ENCODE measurements around the gene FRMD3. TPM values are rescaled to one million over a fixed set of nuclear protein-coding genes. Genes with fewer than 3 reads are reported as not detected.

FRMD3 gene
- total RNA-seq (under 1 TPM; 0.62 to 0.68 TPM), polyA plus RNA-seq (0.35 TPM)

DNA sequence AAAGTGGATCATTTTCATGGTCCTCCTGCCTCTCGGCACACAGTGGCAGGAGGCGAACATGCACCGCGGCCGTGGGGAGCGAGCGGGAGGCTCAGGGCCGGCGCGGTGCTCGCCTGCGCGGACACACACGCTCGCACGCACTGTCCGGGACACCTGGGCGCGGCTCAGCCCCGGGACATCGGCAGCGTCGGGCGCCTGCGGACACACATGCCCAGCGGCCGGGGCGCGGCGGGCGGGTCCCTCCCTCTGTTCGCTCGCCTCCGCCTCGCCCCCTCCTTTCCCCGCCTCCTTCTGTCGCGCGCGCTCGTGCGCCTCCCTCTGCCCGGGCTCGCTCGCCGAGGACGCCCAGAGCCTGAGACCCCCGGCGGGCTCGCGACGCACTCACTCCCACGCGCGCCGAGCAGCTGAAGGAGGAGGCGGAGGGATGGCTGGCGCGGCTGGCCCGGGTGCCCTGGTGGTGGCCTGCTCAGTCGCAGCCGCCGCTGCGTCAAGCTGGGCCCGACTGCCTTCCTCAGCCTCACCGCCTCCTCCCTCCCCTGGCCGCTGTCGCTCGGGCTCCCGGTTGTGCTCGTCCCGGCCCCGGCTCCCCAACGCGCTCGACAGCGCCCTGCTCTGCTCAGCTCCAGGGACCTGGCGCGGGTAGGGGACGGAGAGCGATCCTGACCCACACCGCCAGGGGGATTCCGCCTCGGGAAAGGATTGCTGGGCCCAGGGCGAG lies at the start of gene FRMD3:
TSS of gene FRMD3 (minus strand) at position 230 of the 718 bp plus-strand sequence. CDS start at position 60, 170 bp downstream.
- CTCF ChIA-PET = no interaction called here
- Mint-ChIP-seq H3K36me3 (peaks cover 0 to 27% (median 3%) of the 10 kb centered on the region in 3 donors), H3K27ac (no peak within 1 kb of the TSS), H3K4me3 (peak within 1 kb of the TSS in 2 of 7 donors; percentile 15 to 40), H3K9me3 (no peaks in the 10 kb centered on the region), H3K4me1 (peaks cover 0 to 6% (median 4%) of the 10 kb centered on the region in 3 donors), H3K27me3 (peaks cover 9 to 28% of the 10 kb centered on the region in 2 donors)
- Histone ChIP-seq H3K27ac (ENCODE audit: low read depth, low read length) (no peak within 1 kb of the TSS), H3K9me3 (ENCODE audit: low read length) (no peaks in the 10 kb centered on the region), H3K27me3 (ENCODE audit: insufficient read depth, low read length, poor library complexity, severe bottlenecking) (peaks cover 9% of the 10 kb centered on the region), H3K36me3 (ENCODE audit: insufficient read depth, low read length) (no peaks in the 10 kb centered on the region), H3K4me1 (ENCODE audit: insufficient read depth, low read length) (no peaks in the 10 kb centered on the region), H3K4me3 (ENCODE audit: low read length) (no peak within 1 kb of the TSS)
- POLR2A ChIA-PET = no interaction called here
- DNase-seq = no peak

GRCh38 chr9:83584995-83585394 lies 46.8 kb upstream of the FRMD3 start:
- no peaks in the 10 kb centered on the region for H3K4me1 ChIP-seq (ENCODE audit: insufficient read depth, low read length)
- Mint-ChIP-seq H3K27me3 (no peaks in the 10 kb centered on the region), H3K4me3 (no peak overlapping the region), H3K36me3 (peaks cover 0 to 11% (median 0%) of the 10 kb centered on the region in 3 donors), H3K4me1 (no peaks in the 10 kb centered on the region), H3K9me3 (peaks cover 0 to 2% (median 0%) of the 10 kb centered on the region in 5 donors), H3K27ac (no peak overlapping the region)
- H3K27ac ChIP-seq (ENCODE audit: low read depth, low read length) = no peak overlapping the region
- H3K27me3 ChIP-seq (ENCODE audit: insufficient read depth, low read length, poor library complexity, severe bottlenecking) = no peaks in the 10 kb centered on the region
- H3K36me3 ChIP-seq (ENCODE audit: insufficient read depth, low read length) = no peaks in the 10 kb centered on the region
- POLR2A ChIA-PET = no interaction called here
- no peaks in the 10 kb centered on the region for H3K9me3 ChIP-seq (ENCODE audit: low read length)
- no peak for DNase-seq
- H3K4me3 ChIP-seq (ENCODE audit: low read length) = no peak overlapping the region
- CTCF ChIA-PET = interaction anchor here (1.1 kb wide), 1 partner anchor 12 kb away, joined by 3 read pairs; no protein-coding TSS in a partner anchor

- H3K4me3 ChIP-seq (ENCODE audit: low read length) = no peak overlapping the region
- POLR2A ChIA-PET = no interaction called here
- peak in 2 of 5 donors; percentile 14 to 16 for DNase-seq
- Mint-ChIP-seq H3K27ac (peak overlapping the region in 1 of 8 donors; percentile 7), H3K4me3 (no peak overlapping the region), H3K36me3 (peaks cover 0 to 24% (median 2%) of the 10 kb centered on the region in 3 donors), H3K27me3 (no peaks in the 10 kb centered on the region), H3K9me3 (peaks cover 7 to 12% (median 10%) of the 10 kb centered on the region in 5 donors), H3K4me1 (no peaks in the 10 kb centered on the region)
- H3K36me3 ChIP-seq (ENCODE audit: insufficient read depth, low read length) = no peaks in the 10 kb centered on the region
- CTCF ChIA-PET = interaction anchor here (0.5 kb wide), 1 partner anchor 20 kb away, joined by 3 read pairs; no protein-coding TSS in a partner anchor
- no peaks in the 10 kb centered on the region for H3K4me1 ChIP-seq (ENCODE audit: insufficient read depth, low read length)
- no peaks in the 10 kb centered on the region for H3K9me3 ChIP-seq (ENCODE audit: low read length)
- no peak overlapping the region for H3K27ac ChIP-seq (ENCODE audit: low read depth, low read length)
- H3K27me3 ChIP-seq (ENCODE audit: insufficient read depth, low read length, poor library complexity, severe bottlenecking) = no peaks in the 10 kb centered on the region
These were observed 45.2 kb upstream of the FRMD3 start for GRCh38 chr9:83583151-83584014.

DNA sequence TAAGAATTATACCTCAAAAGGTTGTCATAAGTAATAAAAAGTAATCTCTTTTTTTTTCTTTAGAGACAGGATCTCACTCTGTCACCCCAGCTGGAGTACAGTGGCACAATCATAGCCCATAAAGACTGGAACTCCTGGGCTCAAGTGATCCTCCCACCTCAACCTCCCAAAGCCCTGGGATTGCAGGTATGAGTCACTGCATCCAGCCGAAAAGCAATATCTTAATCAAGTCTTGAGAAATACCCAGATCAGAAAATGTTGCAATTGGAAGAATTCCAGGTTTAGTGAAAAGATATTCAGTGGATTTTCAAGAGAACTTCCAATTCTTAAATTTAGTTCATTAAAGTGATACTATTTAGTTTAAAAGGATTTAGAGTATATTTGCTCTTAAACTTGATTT lies 43.8 kb upstream of the FRMD3 start:
- Histone ChIP-seq H3K27me3 (ENCODE audit: insufficient read depth, low read length, poor library complexity, severe bottlenecking) (no peaks in the 10 kb centered on the region), H3K4me1 (ENCODE audit: insufficient read depth, low read length) (no peaks in the 10 kb centered on the region), H3K36me3 (ENCODE audit: insufficient read depth, low read length) (no peaks in the 10 kb centered on the region), H3K4me3 (ENCODE audit: low read length) (no peak overlapping the region), H3K9me3 (ENCODE audit: low read length) (no peaks in the 10 kb centered on the region), H3K27ac (ENCODE audit: low read depth, low read length) (no peak overlapping the region)
- H3K4me1 Mint-ChIP-seq = no peaks in the 10 kb centered on the region
- H3K27me3 Mint-ChIP-seq = no peaks in the 10 kb centered on the region
- POLR2A ChIA-PET = no interaction called here
- no peak overlapping the region for H3K27ac Mint-ChIP-seq
- H3K9me3 Mint-ChIP-seq = peaks cover 7 to 23% (median 20%) of the 10 kb centered on the region in 5 donors
- peaks cover 3 to 36% (median 4%) of the 10 kb centered on the region in 3 donors for H3K36me3 Mint-ChIP-seq
- CTCF ChIA-PET = no interaction called here
- no peak overlapping the region for H3K4me3 Mint-ChIP-seq
- no peak for DNase-seq

DNA sequence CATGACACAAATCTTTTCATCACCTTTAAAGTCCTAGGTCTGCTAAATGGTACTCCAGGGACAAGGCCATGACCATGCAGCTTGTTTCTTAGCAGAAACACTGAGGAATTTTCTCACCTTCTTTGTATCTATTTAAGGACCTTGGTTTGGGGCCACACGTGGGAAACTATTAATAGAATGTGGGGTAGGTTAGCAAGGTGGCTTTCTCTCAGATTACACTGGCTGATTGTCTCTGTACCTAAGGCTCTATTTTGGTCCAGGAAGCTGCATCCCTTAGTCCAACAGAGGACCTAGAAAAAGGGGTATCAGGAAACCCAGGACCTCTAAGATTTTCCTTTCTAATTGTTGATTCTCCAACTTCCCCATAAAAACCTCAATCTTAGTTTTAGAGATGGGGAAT lies 36.3 kb upstream of the FRMD3 start:
- Histone ChIP-seq H3K27me3 (ENCODE audit: insufficient read depth, low read length, poor library complexity, severe bottlenecking) (no peaks in the 10 kb centered on the region), H3K4me3 (ENCODE audit: low read length) (no peak overlapping the region), H3K4me1 (ENCODE audit: insufficient read depth, low read length) (no peaks in the 10 kb centered on the region), H3K9me3 (ENCODE audit: low read length) (no peaks in the 10 kb centered on the region), H3K27ac (ENCODE audit: low read depth, low read length) (no peak overlapping the region), H3K36me3 (ENCODE audit: insufficient read depth, low read length) (no peaks in the 10 kb centered on the region)
- Mint-ChIP-seq H3K4me1 (no peaks in the 10 kb centered on the region), H3K9me3 (peaks cover 5 to 23% (median 19%) of the 10 kb centered on the region in 5 donors), H3K27me3 (no peaks in the 10 kb centered on the region), H3K4me3 (no peak overlapping the region), H3K36me3 (peaks cover 3 to 46% (median 6%) of the 10 kb centered on the region in 3 donors), H3K27ac (no peak overlapping the region)
- CTCF ChIA-PET = no interaction called here
- POLR2A ChIA-PET = no interaction called here
- no peak for DNase-seq

- Histone ChIP-seq H3K36me3 (ENCODE audit: insufficient read depth, low read length) (no peaks in the 10 kb centered on the region), H3K27ac (ENCODE audit: low read depth, low read length) (no peak overlapping the region), H3K4me1 (ENCODE audit: insufficient read depth, low read length) (no peaks in the 10 kb centered on the region), H3K4me3 (ENCODE audit: low read length) (no peak overlapping the region), H3K27me3 (ENCODE audit: insufficient read depth, low read length, poor library complexity, severe bottlenecking) (no peaks in the 10 kb centered on the region), H3K9me3 (ENCODE audit: low read length) (no peaks in the 10 kb centered on the region)
- Mint-ChIP-seq H3K4me1 (no peaks in the 10 kb centered on the region), H3K9me3 (peaks cover 0 to 6% (median 2%) of the 10 kb centered on the region in 5 donors), H3K27me3 (peaks cover 0 to 3% of the 10 kb centered on the region in 2 donors), H3K27ac (no peak overlapping the region), H3K36me3 (peaks cover 1 to 27% (median 4%) of the 10 kb centered on the region in 3 donors), H3K4me3 (no peak overlapping the region)
- ChIA-PET POLR2A (no interaction called here), CTCF (no interaction called here)
- DNase-seq = no peak
These were observed 34.3 kb upstream of the FRMD3 start for GRCh38 chr9:83572524-83572923.

- DNase-seq = no peak
- no peaks in the 10 kb centered on the region for H3K4me1 ChIP-seq (ENCODE audit: insufficient read depth, low read length)
- Mint-ChIP-seq H3K27me3 (peaks cover 0 to 4% of the 10 kb centered on the region in 2 donors), H3K27ac (no peak overlapping the region), H3K4me3 (no peak overlapping the region), H3K36me3 (peaks cover 0 to 10% (median 5%) of the 10 kb centered on the region in 3 donors), H3K9me3 (no peaks in the 10 kb centered on the region), H3K4me1 (no peaks in the 10 kb centered on the region)
- H3K27ac ChIP-seq (ENCODE audit: low read depth, low read length) = no peak overlapping the region
- H3K9me3 ChIP-seq (ENCODE audit: low read length) = no peaks in the 10 kb centered on the region
- no peaks in the 10 kb centered on the region for H3K36me3 ChIP-seq (ENCODE audit: insufficient read depth, low read length)
- H3K27me3 ChIP-seq (ENCODE audit: insufficient read depth, low read length, poor library complexity, severe bottlenecking) = no peaks in the 10 kb centered on the region
- ChIA-PET CTCF (no interaction called here), POLR2A (no interaction called here)
- no peak overlapping the region for H3K4me3 ChIP-seq (ENCODE audit: low read length)
These were observed 32.2 kb upstream of the FRMD3 start for GRCh38 chr9:83570359-83570758.

- Mint-ChIP-seq H3K4me1 (no peaks in the 10 kb centered on the region), H3K27ac (no peak overlapping the region), H3K27me3 (peaks cover 0 to 4% of the 10 kb centered on the region in 2 donors), H3K36me3 (peaks cover 0 to 9% (median 5%) of the 10 kb centered on the region in 3 donors), H3K4me3 (no peak overlapping the region), H3K9me3 (no peaks in the 10 kb centered on the region)
- ChIA-PET CTCF (no interaction called here), POLR2A (no interaction called here)
- Histone ChIP-seq H3K9me3 (ENCODE audit: low read length) (no peaks in the 10 kb centered on the region), H3K27ac (ENCODE audit: low read depth, low read length) (no peak overlapping the region), H3K36me3 (ENCODE audit: insufficient read depth, low read length) (no peaks in the 10 kb centered on the region), H3K4me1 (ENCODE audit: insufficient read depth, low read length) (no peaks in the 10 kb centered on the region), H3K27me3 (ENCODE audit: insufficient read depth, low read length, poor library complexity, severe bottlenecking) (no peaks in the 10 kb centered on the region), H3K4me3 (ENCODE audit: low read length) (no peak overlapping the region)
- no peak for DNase-seq
These were observed 31.1 kb upstream of the FRMD3 start for GRCh38 chr9:83569326-83569725.

All from CD8-positive, alpha-beta memory T cell (primary cell).